Measurements from ENCODE around the gene PTPRK.

Gene PTPRK

DNA sequence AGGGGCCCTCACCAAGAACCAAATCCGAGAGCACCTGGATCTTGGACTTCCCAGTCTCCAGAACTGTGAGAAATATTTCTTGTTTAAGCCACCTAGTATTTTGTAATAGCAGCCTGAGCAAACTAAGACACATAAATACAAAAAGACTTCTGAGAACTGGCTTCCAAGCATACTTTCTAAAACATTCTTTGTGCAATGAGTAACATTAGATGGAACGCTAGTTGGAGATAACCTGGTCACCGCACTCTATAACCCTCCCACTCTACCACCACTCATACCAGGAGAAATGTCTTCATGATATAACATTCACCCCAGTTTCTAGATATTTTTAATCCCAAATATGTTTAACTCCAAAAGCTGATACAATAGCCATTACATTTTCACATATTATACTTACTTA, 450.0 kb downstream of the PTPRK start:
- no peak for TF ChIP-seq ZFX (IDR thresholded peaks at IDR 0.05; ENCODE audit: borderline replicate concordance)
- TF ChIP-seq CTCF (IDR thresholded peaks at IDR 0.05): no peak

DNA sequence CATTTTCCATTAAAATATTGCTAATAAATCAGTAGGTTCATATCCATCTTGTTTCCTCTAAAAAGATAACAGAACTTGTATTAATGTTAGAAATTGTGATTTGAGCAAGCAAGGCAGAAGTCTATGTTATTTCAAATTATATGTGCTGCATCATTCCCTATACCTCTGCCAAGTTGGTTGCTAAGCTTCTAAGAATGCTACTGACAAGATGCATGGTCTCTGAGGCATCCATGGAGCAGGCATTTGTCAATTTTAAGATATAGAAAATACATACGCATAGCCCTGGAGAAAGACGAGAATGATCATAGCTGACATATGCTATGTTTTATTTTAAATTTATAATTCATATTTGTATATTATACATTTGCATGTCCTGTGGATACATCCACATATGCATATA, 451.2 kb downstream of the PTPRK start:
- TF ChIP-seq CTCF (IDR thresholded peaks at IDR 0.05): no peak
- no peak for TF ChIP-seq ZFX (IDR thresholded peaks at IDR 0.05; ENCODE audit: borderline replicate concordance)

More for the DNA sequence above, 450.0 kb downstream of the PTPRK start:
- no peak overlapping the region for H3K27ac ChIP-seq

GRCh38 chr6:128068119-128068479, 452.3 kb downstream of the PTPRK start:
- H3K27ac ChIP-seq: no peak overlapping the region
- TF ChIP-seq CTCF (IDR thresholded peaks at IDR 0.05): no peak
- TF ChIP-seq ZFX (IDR thresholded peaks at IDR 0.05; ENCODE audit: borderline replicate concordance): no peak

More for the DNA sequence above, 451.2 kb downstream of the PTPRK start:
- no peak overlapping the region for H3K27ac ChIP-seq

DNA sequence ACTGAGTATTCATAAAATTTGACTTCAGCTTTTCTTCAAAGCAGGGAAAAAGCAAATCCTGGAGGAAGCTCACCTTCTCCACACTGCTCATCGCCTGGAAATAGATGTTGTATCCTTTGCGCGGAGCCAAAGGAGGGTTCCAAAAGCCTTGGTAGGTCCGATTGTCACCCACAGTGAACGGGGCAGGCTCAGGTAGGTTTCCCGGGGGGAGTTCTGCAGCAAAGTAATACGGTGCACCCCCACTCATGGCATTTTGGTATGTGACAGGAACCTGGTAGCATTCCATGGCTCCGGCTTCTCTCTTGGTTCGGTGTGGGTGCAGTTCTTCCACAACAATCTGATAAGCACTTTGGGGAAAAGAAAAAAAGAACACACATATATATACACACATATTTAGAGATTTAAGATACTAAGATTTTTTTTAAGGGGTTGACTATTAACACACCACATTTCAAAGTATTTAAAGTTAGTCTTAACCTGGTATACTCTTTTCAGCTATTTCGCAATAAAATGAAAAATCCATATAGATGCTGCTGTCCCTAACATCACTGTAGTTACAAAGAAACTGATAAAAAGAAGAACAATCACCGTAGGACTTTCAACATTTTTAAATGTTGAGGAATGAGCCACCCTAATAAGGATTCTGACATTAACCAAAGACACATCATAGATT, 452.8 kb downstream of the PTPRK start:
- no peak overlapping the region for H3K27ac ChIP-seq
- TF ChIP-seq CTCF (IDR thresholded peaks at IDR 0.05): no peak
- TF ChIP-seq ZFX (IDR thresholded peaks at IDR 0.05; ENCODE audit: borderline replicate concordance): no peak

DNA sequence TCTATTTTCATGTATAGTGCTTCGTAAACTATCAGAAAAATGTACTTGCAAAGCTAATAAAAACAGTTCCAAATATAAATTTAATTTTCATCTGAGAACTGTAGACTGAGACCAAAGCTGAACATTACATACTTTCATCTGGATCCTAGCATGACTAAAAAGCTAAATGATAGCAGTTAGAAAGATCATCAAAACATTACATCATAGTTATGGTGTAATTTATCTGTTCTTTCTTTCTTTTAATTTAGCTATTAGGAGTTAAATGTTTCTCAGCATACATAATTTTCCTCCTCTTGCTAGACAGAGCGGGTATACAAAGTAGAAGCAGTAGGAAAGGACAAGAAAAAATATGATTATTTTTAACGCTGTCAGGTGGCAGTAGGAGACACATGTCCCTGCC, 455.3 kb downstream of the PTPRK start:
- no peak for TF ChIP-seq ZFX (IDR thresholded peaks at IDR 0.05; ENCODE audit: borderline replicate concordance)
- no peak for TF ChIP-seq CTCF (IDR thresholded peaks at IDR 0.05)

DNA sequence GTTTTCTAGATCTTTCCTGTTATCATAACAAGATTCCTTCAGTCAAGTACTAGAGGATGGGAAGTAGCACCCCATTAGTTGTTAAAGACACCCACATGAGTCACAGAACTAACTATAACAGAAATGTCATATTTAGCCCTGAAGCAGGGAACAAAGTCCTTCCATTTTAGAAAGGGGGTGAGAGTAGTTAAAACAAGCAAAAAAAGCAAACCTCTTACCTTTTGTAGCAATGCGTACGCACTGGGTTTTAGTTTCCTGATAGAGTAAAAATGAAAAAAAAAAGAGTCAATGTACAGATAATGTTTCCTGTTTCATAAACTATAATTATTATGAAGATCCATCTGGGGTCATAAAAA, 455.9 kb downstream of the PTPRK start:
- no peak overlapping the region for H3K27ac ChIP-seq
- no peak for TF ChIP-seq ZFX (IDR thresholded peaks at IDR 0.05; ENCODE audit: borderline replicate concordance)
- no peak for TF ChIP-seq CTCF (IDR thresholded peaks at IDR 0.05)

More for the DNA sequence above, 455.3 kb downstream of the PTPRK start:
- no peak overlapping the region for H3K27ac ChIP-seq

DNA sequence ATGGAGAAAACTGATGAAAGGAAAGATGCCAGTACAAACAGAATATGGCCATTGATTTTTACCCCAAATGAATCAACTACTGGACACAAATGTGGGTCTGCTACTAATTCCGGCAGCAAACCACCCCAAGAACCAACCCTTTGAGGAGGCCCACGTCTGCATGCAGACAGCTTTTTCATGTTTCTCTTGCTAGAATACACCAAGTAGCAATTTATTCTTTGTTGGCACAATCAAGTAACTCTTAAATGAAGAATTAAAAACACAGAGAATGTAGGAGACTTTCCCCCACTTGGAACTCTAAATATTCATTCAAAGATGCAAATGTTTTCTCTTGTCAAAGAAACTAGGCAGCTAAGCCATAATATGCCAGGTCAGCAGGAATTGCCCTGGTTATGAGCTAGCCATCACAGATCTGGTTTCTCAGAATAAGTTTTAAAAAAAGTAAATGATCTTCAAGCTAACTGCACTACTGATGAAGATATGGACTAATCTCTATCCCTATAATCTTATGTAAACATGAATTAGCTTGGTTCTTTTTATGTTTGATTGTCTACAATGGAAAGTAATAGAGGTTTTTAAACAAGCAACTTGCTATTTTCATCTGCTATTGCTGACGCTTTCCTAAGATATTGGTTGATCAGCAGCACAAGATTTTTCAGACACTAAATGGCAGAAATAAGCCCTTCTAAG, 456.4 kb downstream of the PTPRK start:
- H3K27ac ChIP-seq: no peak overlapping the region

More for the DNA sequence above, 456.4 kb downstream of the PTPRK start:
- TF ChIP-seq ZFX (IDR thresholded peaks at IDR 0.05; ENCODE audit: borderline replicate concordance) (no peak), CTCF (IDR thresholded peaks at IDR 0.05) (no peak)

All from 22Rv1 (cell line).